SK-N-SH (cell line): ENCODE results near the gene TANC1. TPM values are rescaled to one million over a fixed set of nuclear protein-coding genes. Genes with fewer than 3 reads are reported as not detected.

Source experiments
- CTCF ChIA-PET: fragments of 300-600, 350-600 bp; formaldehyde crosslinking; extraction: SDS; loops from one replicate; lab custom pipeline; 2021; lab: Yijun Ruan, JAX
- POLR2A ChIA-PET: fragments of 350-600 bp; sonication (Branson Sonifier 250); formaldehyde crosslinking; extraction: SDS; loops from one replicate; lab custom pipeline; 2020; ENCODE audit warnings: antibody characterized with exemption, inconsistent platforms; lab: Yijun Ruan, JAX
- DNase-seq: peaks from one replicate; pipeline ENCODE4 v3.0.0; 2012
- H2AFZ ChIP-seq: fragments of 200-600 bp; sonication (generic); 2 replicates; pipeline ENCODE4 v1.8.1; 2016; ENCODE audit warnings: antibody characterized with exemption, mild to moderate bottlenecking, low read depth
- H3F3A ChIP-seq: fragments of 200-600 bp; sonication (generic); replicated peaks from 2 replicates; pipeline ENCODE3; 2016; ENCODE audit warnings: antibody characterized with exemption, mild to moderate bottlenecking; ENCODE audit not compliant: insufficient read depth
- H3K27ac ChIP-seq, 2 experiments: fragments of 200-500 bp in 1 of 2; fragments of 200-600 bp in 1 of 2; sonication (Bioruptor generic) in 1 of 2; sonication (generic), shearing (Covaris generic) in 1 of 2; 2 replicates each; pipeline versions ENCODE4 v1.5.1 to v1.6.1; 2014 to 2016; ENCODE audit warnings: low read depth in 2 of 2, inconsistent platforms in 1 of 2, low read length in 1 of 2, mild to moderate bottlenecking in 1 of 2, mixed read lengths in 1 of 2
- H3K27me3 ChIP-seq: fragments of 200-600 bp; sonication (generic), shearing (Covaris generic); 2 replicates; pipeline ENCODE4 v1.6.1; 2016; ENCODE audit warnings: mixed run types; ENCODE audit not compliant: insufficient read depth
- H3K36me3 ChIP-seq, 2 experiments: fragments of 200-500 bp in 1 of 2; fragments of 200-600 bp in 1 of 2; sonication (Bioruptor generic) in 1 of 2; sonication (generic) in 1 of 2; replicated peaks in 1 of 2; 2 replicates each; pipeline versions ENCODE3 to v1.5.1; 2014 to 2016; ENCODE audit warnings: low read length in 1 of 2, mild to moderate bottlenecking in 1 of 2; ENCODE audit not compliant: insufficient read depth in 2 of 2, control insufficient read depth in 1 of 2
- H3K4me1 ChIP-seq, 2 experiments: fragments of 200-500 bp in 1 of 2; fragments of 200-600 bp in 1 of 2; sonication (Bioruptor generic) in 1 of 2; sonication (generic), shearing (Covaris generic) in 1 of 2; 2 replicates each; pipeline versions ENCODE4 v1.5.1 to v1.6.1; 2014 to 2016; ENCODE audit warnings: low read depth in 1 of 2, low read length in 1 of 2, mixed run types in 1 of 2; ENCODE audit not compliant: insufficient read depth in 2 of 2, control insufficient read depth in 1 of 2
- H3K4me2 ChIP-seq: fragments of 200-600 bp; sonication (generic), shearing (Covaris generic); 2 replicates; pipeline ENCODE4 v1.6.1; 2017; ENCODE audit warnings: mixed run types
- H3K4me3 ChIP-seq, 2 experiments: fragments of 200-500 bp in 1 of 2; fragments of 200-600 bp in 1 of 2; sonication (Bioruptor generic) in 1 of 2; sonication (generic), shearing (Covaris generic) in 1 of 2; 2 replicates each; pipeline versions ENCODE4 v1.5.1 to v1.8.1; 2014 to 2016; ENCODE audit warnings: low read depth in 2 of 2, inconsistent platforms in 1 of 2, low read length in 1 of 2, mild to moderate bottlenecking in 1 of 2, mixed read lengths in 1 of 2, moderate library complexity in 1 of 2
- H3K79me2 ChIP-seq: fragments of 200-600 bp; sonication (generic); 2 replicates; pipeline ENCODE4 v1.8.1; 2017; ENCODE audit warnings: mild to moderate bottlenecking; ENCODE audit not compliant: insufficient read depth
- H3K9ac ChIP-seq: fragments of 200-600 bp; sonication (generic); 2 replicates; pipeline ENCODE4 v1.6.1; 2017; ENCODE audit warnings: mixed run types
- H3K9me2 ChIP-seq: fragments of 200-600 bp; sonication (generic); 2 replicates; pipeline ENCODE4 v1.6.1; 2017; ENCODE audit warnings: mixed run types
- H3K9me3 ChIP-seq: fragments of 200-600 bp; sonication (generic); 2 replicates; pipeline ENCODE4 v1.6.1; 2017; ENCODE audit warnings: mixed run types, mild to moderate bottlenecking, moderate library complexity
- H4K20me1 ChIP-seq: fragments of 200-600 bp; sonication (generic); 2 replicates; pipeline ENCODE4 v1.6.1; 2017; ENCODE audit warnings: mild to moderate bottlenecking, mixed run types; ENCODE audit not compliant: insufficient read depth
- CHD2 ChIP-seq: fragments of 150-350 bp; IDR thresholded peaks from 2 replicates; pipeline ENCODE4 v1.6.1; 2018; ENCODE audit warnings: low read length; ENCODE audit not compliant: partially characterized antibody
- EZH2phosphoT487 ChIP-seq: fragments of 200-600 bp; sonication (generic); IDR thresholded peaks from 2 replicates; pipeline ENCODE4 v1.6.1; 2017; ENCODE audit warnings: low read depth, mixed run types, mild to moderate bottlenecking, antibody characterized with exemption, moderate library complexity, borderline replicate concordance
- FOXJ3 ChIP-seq: sonication (generic); formaldehyde crosslinking; IDR thresholded peaks from 2 replicates; pipeline ENCODE4 v1.5.1; 2020; ENCODE audit warnings: mild to moderate bottlenecking, missing genetic modification reagents
- GATA2 ChIP-seq: sonication (generic); formaldehyde crosslinking; IDR thresholded peaks from 2 replicates; pipeline ENCODE4 v1.5.0; 2020; ENCODE audit warnings: mild to moderate bottlenecking, missing genetic modification reagents
- MEF2A ChIP-seq: IDR thresholded peaks from 2 replicates; pipeline ENCODE4 v1.4.0; 2012; ENCODE audit warnings: low read depth, borderline replicate concordance
- MXI1 ChIP-seq: IDR thresholded peaks from 2 replicates; pipeline ENCODE4 v1.6.1; 2012; ENCODE audit warnings: mild to moderate bottlenecking, low read depth, low read length, improper control_type of control experiment
- NFIC ChIP-seq: IDR thresholded peaks from 2 replicates; pipeline ENCODE4 v1.4.0; 2012; ENCODE audit warnings: borderline replicate concordance
- POLR2AphosphoS5 ChIP-seq: IDR thresholded peaks from 2 replicates; pipeline ENCODE4 v1.6.1; 2012; ENCODE audit warnings: low read depth, low read length
- RCOR1 ChIP-seq: fragments of 150-350 bp; IDR thresholded peaks from 2 replicates; pipeline ENCODE4 v1.6.1; 2017; ENCODE audit warnings: antibody characterized with exemption, low read length
- RFX5 ChIP-seq: IDR thresholded peaks from 2 replicates; pipeline ENCODE4 v1.6.1; 2012; ENCODE audit warnings: mild to moderate bottlenecking, improper control_type of control experiment, low read length
- SIN3A ChIP-seq: IDR thresholded peaks from 2 replicates; pipeline ENCODE4 v1.6.1; 2012; ENCODE audit warnings: low read depth, mild to moderate bottlenecking, low read length, moderate library complexity, borderline replicate concordance
- YY1 ChIP-seq: IDR thresholded peaks from 2 replicates; pipeline ENCODE4 v1.4.0; 2012; ENCODE audit warnings: low read depth, mild to moderate bottlenecking
- WGBS: methylation state at CpG from one replicate; pipeline ENCODE4 v1.1.6; 2017; ENCODE audit warnings: low lambda C conversion rate; 5-methylcytosine and 5-hydroxymethylcytosine counted together
- polyA plus RNA-seq, 3 experiments: library from polyadenylated mRNA; depleted of rRNA; stranded (reverse); fragments of >200 nt; gene quantifications; 2 replicates each; pipeline ENCODE4 v1.2.3, GENCODE V29; 2012
- TF ChIP-seq, protein P1 (sequence below): IDR thresholded peaks from 2 replicates; pipeline ENCODE4 v1.6.1; 2012; ENCODE audit warnings: mild to moderate bottlenecking, low read depth, low read length, moderate library complexity
- TF ChIP-seq, protein P2 (sequence below): IDR thresholded peaks from 2 replicates; pipeline ENCODE4 v1.4.0; 2012; ENCODE audit warnings: low read depth, borderline replicate concordance
- TF ChIP-seq, protein P3 (sequence below): IDR thresholded peaks from 2 replicates; pipeline ENCODE4 v1.4.0; 2012; ENCODE audit warnings: low read depth
- TF ChIP-seq, protein P4 (sequence below): fragments of 150-350 bp; IDR thresholded peaks from 2 replicates; pipeline ENCODE4 v1.6.1; 2017; ENCODE audit warnings: antibody characterized with exemption, low read length, low read depth, borderline replicate concordance
- TF ChIP-seq, protein P5 (sequence below): IDR thresholded peaks from 2 replicates; pipeline ENCODE4; 2012
- TF ChIP-seq, protein P6 (sequence below): IDR thresholded peaks from 2 replicates; pipeline ENCODE4 v1.4.0; 2012; ENCODE audit warnings: low read depth, borderline replicate concordance

Gene TANC1
- polyA plus RNA-seq, 1 of the 3 experiments (the other 2 are of a cell fraction): 19.2 TPM

DNA sequence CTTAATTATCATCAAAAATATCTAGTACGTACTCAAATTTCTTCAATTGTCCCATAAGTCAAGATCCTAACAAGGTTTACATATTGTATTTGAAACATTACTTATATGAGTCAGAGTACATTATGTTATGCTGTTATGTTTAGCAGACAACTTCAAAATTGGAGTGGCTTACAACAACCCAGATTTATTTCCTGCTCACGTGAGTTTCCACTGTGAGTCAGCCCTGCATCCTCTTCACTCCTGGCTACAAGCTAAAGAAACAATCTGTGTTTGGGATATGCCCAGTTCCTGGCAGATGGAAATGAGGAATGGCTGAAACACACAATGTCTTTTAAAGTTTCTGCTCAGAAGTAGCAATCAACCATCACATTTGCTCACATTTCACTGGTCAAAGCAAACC lies 31.5 kb upstream of the TANC1 start (continued):
- TF ChIP-seq, protein P1, sequence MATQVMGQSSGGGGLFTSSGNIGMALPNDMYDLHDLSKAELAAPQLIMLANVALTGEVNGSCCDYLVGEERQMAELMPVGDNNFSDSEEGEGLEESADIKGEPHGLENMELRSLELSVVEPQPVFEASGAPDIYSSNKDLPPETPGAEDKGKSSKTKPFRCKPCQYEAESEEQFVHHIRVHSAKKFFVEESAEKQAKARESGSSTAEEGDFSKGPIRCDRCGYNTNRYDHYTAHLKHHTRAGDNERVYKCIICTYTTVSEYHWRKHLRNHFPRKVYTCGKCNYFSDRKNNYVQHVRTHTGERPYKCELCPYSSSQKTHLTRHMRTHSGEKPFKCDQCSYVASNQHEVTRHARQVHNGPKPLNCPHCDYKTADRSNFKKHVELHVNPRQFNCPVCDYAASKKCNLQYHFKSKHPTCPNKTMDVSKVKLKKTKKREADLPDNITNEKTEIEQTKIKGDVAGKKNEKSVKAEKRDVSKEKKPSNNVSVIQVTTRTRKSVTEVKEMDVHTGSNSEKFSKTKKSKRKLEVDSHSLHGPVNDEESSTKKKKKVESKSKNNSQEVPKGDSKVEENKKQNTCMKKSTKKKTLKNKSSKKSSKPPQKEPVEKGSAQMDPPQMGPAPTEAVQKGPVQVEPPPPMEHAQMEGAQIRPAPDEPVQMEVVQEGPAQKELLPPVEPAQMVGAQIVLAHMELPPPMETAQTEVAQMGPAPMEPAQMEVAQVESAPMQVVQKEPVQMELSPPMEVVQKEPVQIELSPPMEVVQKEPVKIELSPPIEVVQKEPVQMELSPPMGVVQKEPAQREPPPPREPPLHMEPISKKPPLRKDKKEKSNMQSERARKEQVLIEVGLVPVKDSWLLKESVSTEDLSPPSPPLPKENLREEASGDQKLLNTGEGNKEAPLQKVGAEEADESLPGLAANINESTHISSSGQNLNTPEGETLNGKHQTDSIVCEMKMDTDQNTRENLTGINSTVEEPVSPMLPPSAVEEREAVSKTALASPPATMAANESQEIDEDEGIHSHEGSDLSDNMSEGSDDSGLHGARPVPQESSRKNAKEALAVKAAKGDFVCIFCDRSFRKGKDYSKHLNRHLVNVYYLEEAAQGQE: no peak
- no peak for TF ChIP-seq EZH2phosphoT487
- TF ChIP-seq, protein P2, sequence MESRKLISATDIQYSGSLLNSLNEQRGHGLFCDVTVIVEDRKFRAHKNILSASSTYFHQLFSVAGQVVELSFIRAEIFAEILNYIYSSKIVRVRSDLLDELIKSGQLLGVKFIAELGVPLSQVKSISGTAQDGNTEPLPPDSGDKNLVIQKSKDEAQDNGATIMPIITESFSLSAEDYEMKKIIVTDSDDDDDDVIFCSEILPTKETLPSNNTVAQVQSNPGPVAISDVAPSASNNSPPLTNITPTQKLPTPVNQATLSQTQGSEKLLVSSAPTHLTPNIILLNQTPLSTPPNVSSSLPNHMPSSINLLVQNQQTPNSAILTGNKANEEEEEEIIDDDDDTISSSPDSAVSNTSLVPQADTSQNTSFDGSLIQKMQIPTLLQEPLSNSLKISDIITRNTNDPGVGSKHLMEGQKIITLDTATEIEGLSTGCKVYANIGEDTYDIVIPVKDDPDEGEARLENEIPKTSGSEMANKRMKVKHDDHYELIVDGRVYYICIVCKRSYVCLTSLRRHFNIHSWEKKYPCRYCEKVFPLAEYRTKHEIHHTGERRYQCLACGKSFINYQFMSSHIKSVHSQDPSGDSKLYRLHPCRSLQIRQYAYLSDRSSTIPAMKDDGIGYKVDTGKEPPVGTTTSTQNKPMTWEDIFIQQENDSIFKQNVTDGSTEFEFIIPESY: no peak
- no peak for TF ChIP-seq RCOR1
- peak; percentile 28; the same call in 1 of the 2 replicates for TF ChIP-seq NFIC
- TF ChIP-seq RFX5: no peak
- TF ChIP-seq CHD2: no peak
- TF ChIP-seq, protein P3, sequence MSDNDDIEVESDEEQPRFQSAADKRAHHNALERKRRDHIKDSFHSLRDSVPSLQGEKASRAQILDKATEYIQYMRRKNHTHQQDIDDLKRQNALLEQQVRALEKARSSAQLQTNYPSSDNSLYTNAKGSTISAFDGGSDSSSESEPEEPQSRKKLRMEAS: peak; percentile 66
- TF ChIP-seq YY1: no peak
- TF ChIP-seq, protein P4, sequence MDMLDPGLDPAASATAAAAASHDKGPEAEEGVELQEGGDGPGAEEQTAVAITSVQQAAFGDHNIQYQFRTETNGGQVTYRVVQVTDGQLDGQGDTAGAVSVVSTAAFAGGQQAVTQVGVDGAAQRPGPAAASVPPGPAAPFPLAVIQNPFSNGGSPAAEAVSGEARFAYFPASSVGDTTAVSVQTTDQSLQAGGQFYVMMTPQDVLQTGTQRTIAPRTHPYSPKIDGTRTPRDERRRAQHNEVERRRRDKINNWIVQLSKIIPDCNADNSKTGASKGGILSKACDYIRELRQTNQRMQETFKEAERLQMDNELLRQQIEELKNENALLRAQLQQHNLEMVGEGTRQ: no peak
- TF ChIP-seq FOXJ3 (CRISPR knock-in tag): no peak
- TF ChIP-seq GATA2 (CRISPR knock-in tag): no peak
- no peak for TF ChIP-seq MXI1
- TF ChIP-seq MEF2A: no peak

DNA sequence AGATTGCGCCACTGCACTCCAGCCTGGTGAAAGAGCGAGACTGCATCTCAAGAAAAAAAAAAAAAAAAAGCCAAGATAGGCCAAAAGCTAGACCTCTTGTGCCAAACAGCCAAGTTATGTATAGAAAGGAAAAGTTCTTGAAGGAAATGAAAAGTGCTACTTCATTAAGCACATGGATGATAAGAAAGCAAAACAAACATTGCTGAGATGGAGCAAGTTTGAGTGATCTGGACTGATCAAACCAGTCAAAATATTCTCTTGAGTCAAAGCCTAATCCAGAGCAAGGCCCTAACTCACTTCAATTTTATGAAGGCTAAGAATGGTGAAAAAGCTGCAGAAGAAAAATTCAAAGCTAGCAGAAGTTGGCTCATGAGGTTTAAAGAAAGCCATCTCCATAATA lies 28.1 kb upstream of the TANC1 start:
- POLR2A ChIA-PET: no interaction called here
- H3K4me3 ChIP-seq: no peak overlapping the region
- WGBS: 98% methylated on average over 2 of the region's 2 CpGs
- H3K9ac ChIP-seq: no peak overlapping the region
- TF ChIP-seq, protein P5, sequence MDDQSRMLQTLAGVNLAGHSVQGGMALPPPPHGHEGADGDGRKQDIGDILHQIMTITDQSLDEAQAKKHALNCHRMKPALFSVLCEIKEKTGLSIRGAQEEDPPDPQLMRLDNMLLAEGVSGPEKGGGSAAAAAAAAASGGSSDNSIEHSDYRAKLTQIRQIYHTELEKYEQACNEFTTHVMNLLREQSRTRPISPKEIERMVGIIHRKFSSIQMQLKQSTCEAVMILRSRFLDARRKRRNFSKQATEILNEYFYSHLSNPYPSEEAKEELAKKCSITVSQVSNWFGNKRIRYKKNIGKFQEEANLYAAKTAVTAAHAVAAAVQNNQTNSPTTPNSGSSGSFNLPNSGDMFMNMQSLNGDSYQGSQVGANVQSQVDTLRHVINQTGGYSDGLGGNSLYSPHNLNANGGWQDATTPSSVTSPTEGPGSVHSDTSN: no peak
- TF ChIP-seq, protein P6, sequence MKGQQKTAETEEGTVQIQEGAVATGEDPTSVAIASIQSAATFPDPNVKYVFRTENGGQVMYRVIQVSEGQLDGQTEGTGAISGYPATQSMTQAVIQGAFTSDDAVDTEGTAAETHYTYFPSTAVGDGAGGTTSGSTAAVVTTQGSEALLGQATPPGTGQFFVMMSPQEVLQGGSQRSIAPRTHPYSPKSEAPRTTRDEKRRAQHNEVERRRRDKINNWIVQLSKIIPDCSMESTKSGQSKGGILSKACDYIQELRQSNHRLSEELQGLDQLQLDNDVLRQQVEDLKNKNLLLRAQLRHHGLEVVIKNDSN: no peak
- TF ChIP-seq, protein P3: no peak
- TF ChIP-seq, protein P4: no peak
- TF ChIP-seq CHD2: no peak
- no peak for TF ChIP-seq MXI1
- no peak for TF ChIP-seq SIN3A
- TF ChIP-seq POLR2AphosphoS5: no peak
- TF ChIP-seq, all 33 proteins: peak for 0
- Histone ChIP-seq H3K4me2 (no peak overlapping the region), H2AFZ (no peak overlapping the region), H3K9me3 (no peaks in the 10 kb centered on the region), H4K20me1 (no peaks in the 10 kb centered on the region), H3K79me2 (no peaks in the 10 kb centered on the region; the same call in 1 of the 2 replicates), H3K4me1 (no peaks in the 10 kb centered on the region), H3K27ac (no peak overlapping the region), H3K36me3 (no peaks in the 10 kb centered on the region), H3K27me3 (no peaks in the 10 kb centered on the region), H3F3A (peaks cover 16% of the 10 kb centered on the region), H3K9me2 (no peaks in the 10 kb centered on the region)
- CTCF ChIA-PET: interaction anchor here (0.8 kb wide), 1 partner anchor 13 kb away, joined by 3 read pairs; no protein-coding TSS in a partner anchor
- no peak for DNase-seq
